HEK293T (cell line): ENCODE results near the gene ZNF398.

Source experiments
- ARNT ChIP-seq: fragments of 450-650 bp; IDR thresholded peaks from 2 replicates; pipeline ENCODE4 v1.6.1; 2017; ENCODE audit warnings: mild to moderate bottlenecking
- BHLHE40 ChIP-seq: fragments of 450-650 bp; IDR thresholded peaks from 2 replicates; pipeline ENCODE4 v1.6.1; 2016; ENCODE audit warnings: mild to moderate bottlenecking, moderate library complexity, borderline replicate concordance
- FOXA1 ChIP-seq: fragments of 450-650 bp; IDR thresholded peaks from 2 replicates; pipeline ENCODE4 v1.6.1; 2016; ENCODE audit warnings: mild to moderate bottlenecking
- FOXM1 ChIP-seq: fragments of 450-650 bp; IDR thresholded peaks from 2 replicates; pipeline ENCODE4 v1.6.1; 2017; ENCODE audit warnings: mild to moderate bottlenecking, borderline replicate concordance
- LEF1 ChIP-seq: fragments of 450-650 bp; IDR thresholded peaks from 2 replicates; pipeline ENCODE4 v1.6.1; 2017; ENCODE audit warnings: mild to moderate bottlenecking, borderline replicate concordance
- NFRKB ChIP-seq: fragments of 450-650 bp; IDR thresholded peaks from 2 replicates; pipeline ENCODE4 v1.6.1; 2016; ENCODE audit warnings: mild to moderate bottlenecking, moderate library complexity
- SP1 ChIP-seq: fragments of 450-650 bp; IDR thresholded peaks from 2 replicates; pipeline ENCODE4 v1.6.1; 2017
- SUZ12 ChIP-seq: fragments of 450-650 bp; IDR thresholded peaks from 2 replicates; pipeline ENCODE4 v1.6.1; 2016; ENCODE audit warnings: mild to moderate bottlenecking
- TARDBP ChIP-seq: fragments of 450-650 bp; IDR thresholded peaks from 2 replicates; pipeline ENCODE4 v1.6.1; 2016
- TF ChIP-seq, protein P1 (sequence below): fragments of 450-650 bp; IDR thresholded peaks from 2 replicates; pipeline ENCODE4 v1.6.1; 2016

DNA sequence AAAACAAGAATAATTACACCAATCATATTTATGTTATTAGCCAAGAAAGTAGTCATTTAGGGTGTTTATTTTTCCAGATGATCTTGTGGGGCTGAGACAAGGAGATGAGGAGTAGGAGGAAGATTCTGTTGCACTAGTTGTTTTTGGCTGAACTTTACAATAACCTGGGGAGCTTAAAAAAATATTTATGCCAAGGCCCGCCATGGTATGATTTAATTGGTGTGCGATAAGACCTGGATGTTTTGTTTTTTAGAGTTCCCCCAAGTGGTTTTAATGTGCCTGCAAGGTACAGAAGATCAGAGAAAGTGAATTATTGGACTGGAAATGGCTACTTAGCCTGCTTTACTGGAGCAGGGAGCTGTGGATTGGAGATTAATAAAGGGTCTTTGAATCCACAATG, 41.0 kb downstream of the ZNF398 start:
- TF ChIP-seq BHLHE40, result no peak
- no peak for TF ChIP-seq FOXM1
- no peak for TF ChIP-seq NFRKB
- no peak for TF ChIP-seq FOXA1
- TF ChIP-seq SUZ12, result no peak
- TF ChIP-seq, protein P1, sequence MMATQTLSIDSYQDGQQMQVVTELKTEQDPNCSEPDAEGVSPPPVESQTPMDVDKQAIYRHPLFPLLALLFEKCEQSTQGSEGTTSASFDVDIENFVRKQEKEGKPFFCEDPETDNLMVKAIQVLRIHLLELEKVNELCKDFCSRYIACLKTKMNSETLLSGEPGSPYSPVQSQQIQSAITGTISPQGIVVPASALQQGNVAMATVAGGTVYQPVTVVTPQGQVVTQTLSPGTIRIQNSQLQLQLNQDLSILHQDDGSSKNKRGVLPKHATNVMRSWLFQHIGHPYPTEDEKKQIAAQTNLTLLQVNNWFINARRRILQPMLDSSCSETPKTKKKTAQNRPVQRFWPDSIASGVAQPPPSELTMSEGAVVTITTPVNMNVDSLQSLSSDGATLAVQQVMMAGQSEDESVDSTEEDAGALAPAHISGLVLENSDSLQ, result no peak
- TF ChIP-seq SP1, result no peak
- TF ChIP-seq LEF1, result no peak
- TF ChIP-seq TARDBP, result no peak
- no peak for TF ChIP-seq ARNT
